GM12892 (cell line): Measurements from ENCODE around the gene GPRC5C. TPM values are rescaled to one million over a fixed set of nuclear protein-coding genes. Genes with fewer than 3 reads are reported as not detected.

Source experiments
- DNase-seq: peaks from one replicate; pipeline ENCODE4 v3.0.0; 2011; ENCODE audit not compliant: insufficient read length
- FAIRE-seq: peaks from 2 replicates; lab custom pipeline; 2011; peaks lifted over from hg19 to GRCh38; lab: Jason Lieb, UNC
- POLR2A ChIP-seq: IDR thresholded peaks from 2 replicates; pipeline ENCODE4 v1.6.1; 2011; ENCODE audit warnings: low read depth, low read length, control low read depth
- POLR2AphosphoS5 ChIP-seq: IDR thresholded peaks from 2 replicates; pipeline ENCODE4 v1.6.1; 2011; ENCODE audit warnings: low read depth, low read length, control low read depth
- TAF1 ChIP-seq: IDR thresholded peaks from 2 replicates; pipeline ENCODE4 v1.6.1; 2011; ENCODE audit warnings: low read depth, mild to moderate bottlenecking, control low read depth, low read length, borderline replicate concordance
- polyA plus RNA-seq: library from polyadenylated mRNA; unstranded; fragments of >200 nt; gene quantifications from one replicate; pipeline ENCODE4 v1.2.1, GENCODE V29; 2012; ENCODE audit warnings: missing spikeins, inconsistent platforms; ENCODE audit not compliant: missing spikeins

The GPRC5C gene
- 0.53 TPM for polyA plus RNA-seq

GRCh38 chr17:74431568-74432423 is at the start of gene GPRC5C:
Gene GPRC5C, plus strand, starts transcription at chr17:74432088. Its CDS starts 7,689 bp downstream, at chr17:74439777.
- no peak for DNase-seq
- TF ChIP-seq TAF1, result no peak
- TF ChIP-seq POLR2A, result no peak
- TF ChIP-seq POLR2AphosphoS5, result no peak
- FAIRE-seq, result no peak

- no peak for DNase-seq
- no peak for TF ChIP-seq POLR2AphosphoS5
- TF ChIP-seq POLR2A, result no peak
- TF ChIP-seq TAF1, result no peak
- no peak for FAIRE-seq
Measured at GRCh38 chr17:74383141-74383540, 48.7 kb upstream of the GPRC5C start.

GRCh38 chr17:74385201-74385600 is 46.7 kb upstream of the GPRC5C start:
- FAIRE-seq (no peak), DNase-seq (no peak)
- TF ChIP-seq POLR2A, result no peak
- TF ChIP-seq POLR2AphosphoS5, result no peak
- TF ChIP-seq TAF1, result no peak

- no peak for DNase-seq
- no peak for FAIRE-seq
- no peak for TF ChIP-seq TAF1
- no peak for TF ChIP-seq POLR2AphosphoS5
- TF ChIP-seq POLR2A, result no peak
Measured at GRCh38 chr17:74386386-74386785, 45.5 kb upstream of the GPRC5C start.

- FAIRE-seq (no peak), DNase-seq (no peak)
- no peak for TF ChIP-seq TAF1
- no peak for TF ChIP-seq POLR2AphosphoS5
- no peak for TF ChIP-seq POLR2A
Measured at GRCh38 chr17:74387365-74388218, 44.3 kb upstream of the GPRC5C start.

- TF ChIP-seq TAF1, result no peak
- no peak for TF ChIP-seq POLR2AphosphoS5
- TF ChIP-seq POLR2A, result no peak
- DNase-seq (no peak), FAIRE-seq (no peak)
Measured at GRCh38 chr17:74389084-74389753, 42.7 kb upstream of the GPRC5C start.

- TF ChIP-seq POLR2A (no peak), POLR2AphosphoS5 (no peak), TAF1 (no peak)
- FAIRE-seq (no peak), DNase-seq (no peak)
Measured at GRCh38 chr17:74389937-74390679, 41.8 kb upstream of the GPRC5C start.

GRCh38 chr17:74390680-74391653 is 40.9 kb upstream of the GPRC5C start:
- DNase-seq (no peak), FAIRE-seq (no peak)
- TF ChIP-seq POLR2AphosphoS5 (no peak), POLR2A (no peak), TAF1 (no peak)

- TF ChIP-seq TAF1, result no peak
- TF ChIP-seq POLR2AphosphoS5, result no peak
- TF ChIP-seq POLR2A, result no peak
- FAIRE-seq (no peak), DNase-seq (no peak)
Measured at GRCh38 chr17:74391771-74392170, 40.1 kb upstream of the GPRC5C start.
